HG03039 (cell line): ENCODE data around the gene BCR.
"Not testable (repeated sequence)": the region's sequence is repeated elsewhere in the genome, so short reads cannot be mapped to it uniquely, and the experiment has no call there.

Experiments used
- ATAC-seq: cut with Tn5 transposase; IDR thresholded peaks from one replicate; pipeline ENCODE4 v1.9.1; 2021; ENCODE audit warnings: mild to moderate bottlenecking, moderate library complexity; ENCODE audit not compliant: unreplicated experiment

The BCR gene

GRCh38 chr22:23180301-23180892 lies at the start of gene BCR:
Gene BCR (plus strand): TSS chr22:23180509. CDS start chr22:23180961, 452 bp downstream.
- no peak for ATAC-seq

- no peak for ATAC-seq
These were observed 49.6 kb upstream of the BCR start for GRCh38 chr22:23130697-23131096.

- no peak for ATAC-seq
These were observed 48.4 kb upstream of the BCR start for GRCh38 chr22:23131931-23132330.

- no peak for ATAC-seq
These were observed 47.8 kb upstream of the BCR start for GRCh38 chr22:23132376-23133091.

- no peak for ATAC-seq
These were observed 46.4 kb upstream of the BCR start for GRCh38 chr22:23133922-23134321.

GRCh38 chr22:23136991-23137390 lies 43.3 kb upstream of the BCR start:
- ATAC-seq = not testable (repeated sequence)

- no peak for ATAC-seq
These were observed 42.8 kb upstream of the BCR start for GRCh38 chr22:23137468-23137867.

GRCh38 chr22:23137905-23138561 lies 42.3 kb upstream of the BCR start:
- no peak for ATAC-seq

- ATAC-seq = no peak
These were observed 41.5 kb upstream of the BCR start for GRCh38 chr22:23138584-23139435.

- no peak for ATAC-seq
These were observed 39.9 kb upstream of the BCR start for GRCh38 chr22:23140385-23140784.

GRCh38 chr22:23142546-23143105 lies 37.7 kb upstream of the BCR start:
- ATAC-seq = no peak

- no peak for ATAC-seq
These were observed 37.2 kb upstream of the BCR start for GRCh38 chr22:23143119-23143518.

- ATAC-seq = no peak
These were observed 35.9 kb upstream of the BCR start for GRCh38 chr22:23144432-23144831.

GRCh38 chr22:23144932-23145877 lies 35.1 kb upstream of the BCR start, which contains the start of gene RAB36:
Gene RAB36 (plus strand): TSS chr22:23145477. CDS start chr22:23146617, 1,140 bp downstream.
- ATAC-seq = no peak

GRCh38 chr22:23145878-23146470 lies 34.3 kb upstream of the BCR start:
- no peak for ATAC-seq

- ATAC-seq = no peak
These were observed 33.7 kb upstream of the BCR start for GRCh38 chr22:23146478-23147205.

- ATAC-seq = no peak
These were observed 32.5 kb upstream of the BCR start for GRCh38 chr22:23147617-23148387.

GRCh38 chr22:23149743-23150238 lies 30.5 kb upstream of the BCR start:
- no peak for ATAC-seq
